ENCODE results near the gene EXOC4.

DNA sequence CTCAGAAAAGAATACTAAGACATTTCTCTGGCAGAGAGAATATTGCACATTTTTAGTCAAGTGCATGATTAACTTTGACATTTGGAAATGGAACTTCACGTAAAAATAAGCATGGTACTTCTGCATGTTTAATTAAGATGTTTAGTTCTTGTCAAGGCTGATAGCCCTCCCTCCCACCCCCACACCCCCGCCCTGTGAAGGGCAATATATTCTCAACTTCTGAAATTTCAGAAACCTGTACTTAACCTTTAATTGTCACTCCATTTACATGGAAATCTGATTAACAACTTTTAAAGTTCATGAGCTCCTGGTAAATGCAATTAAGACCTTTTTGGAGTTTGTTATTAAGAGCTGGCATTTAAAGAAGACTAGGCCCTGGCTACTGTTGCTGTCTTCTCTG, 205.8 kb downstream of the EXOC4 start:
- TF ChIP-seq YY1 (IDR thresholded peaks at IDR 0.05; ENCODE audit: insufficient read depth, insufficient read length) (no peak), ZNF274 (IDR thresholded peaks at IDR 0.05; ENCODE audit: low read depth, low read length) (no peak)

All from NT2/D1 (cell line).